ENCODE measurements around the gene ALLC.

The ALLC gene

GRCh38 chr2:3712831-3713503, 55.0 kb downstream of the ALLC start:
- H3K4me1 ChIP-seq (ENCODE audit: low read depth, poor library complexity, severe bottlenecking) = no peaks in the 10 kb centered on the region
- no peak overlapping the region for H3K4me3 ChIP-seq (IDR thresholded peaks at IDR 0.05; ENCODE audit: insufficient read depth, low read depth, low read length)
- no peak overlapping the region for H3K4me2 ChIP-seq
- no peak overlapping the region for H2AFZ ChIP-seq (ENCODE audit: low read depth)
- no peak overlapping the region for H3K27ac ChIP-seq
- H4K20me1 ChIP-seq (ENCODE audit: insufficient read depth) = no peaks in the 10 kb centered on the region
- no peaks in the 10 kb centered on the region for H3K27me3 ChIP-seq (ENCODE audit: insufficient read depth, low read depth)
- no peaks in the 10 kb centered on the region for H3K36me3 ChIP-seq (ENCODE audit: insufficient read depth)
- H3K79me2 ChIP-seq (ENCODE audit: insufficient read depth, low read depth) = no peaks in the 10 kb centered on the region
- no peak for TF ChIP-seq CTCF (conservative IDR thresholded peaks at IDR 0.05; ENCODE audit: low read depth, low read length)
- H3K9ac ChIP-seq = no peak overlapping the region

GRCh38 chr2:3718679-3719078, 60.7 kb downstream of the ALLC start:
- Histone ChIP-seq H3K79me2 (ENCODE audit: insufficient read depth, low read depth) (no peaks in the 10 kb centered on the region), H3K4me3 (IDR thresholded peaks at IDR 0.05; ENCODE audit: insufficient read depth, low read depth, low read length) (no peak overlapping the region), H3K36me3 (ENCODE audit: insufficient read depth) (no peaks in the 10 kb centered on the region), H3K4me1 (ENCODE audit: low read depth, poor library complexity, severe bottlenecking) (no peaks in the 10 kb centered on the region), H2AFZ (ENCODE audit: low read depth) (no peak overlapping the region), H3K27me3 (ENCODE audit: insufficient read depth, low read depth) (no peaks in the 10 kb centered on the region), H3K9ac (no peak overlapping the region), H4K20me1 (ENCODE audit: insufficient read depth) (no peaks in the 10 kb centered on the region), H3K4me2 (no peak overlapping the region), H3K27ac (no peak overlapping the region)
- TF ChIP-seq CTCF (conservative IDR thresholded peaks at IDR 0.05; ENCODE audit: low read depth, low read length) = no peak

- Histone ChIP-seq H3K27ac (no peak overlapping the region), H3K4me3 (IDR thresholded peaks at IDR 0.05; ENCODE audit: insufficient read depth, low read depth, low read length) (no peak overlapping the region), H3K9ac (no peak overlapping the region), H3K27me3 (ENCODE audit: insufficient read depth, low read depth) (no peaks in the 10 kb centered on the region), H3K4me1 (ENCODE audit: low read depth, poor library complexity, severe bottlenecking) (no peaks in the 10 kb centered on the region), H3K79me2 (ENCODE audit: insufficient read depth, low read depth) (no peaks in the 10 kb centered on the region), H4K20me1 (ENCODE audit: insufficient read depth) (no peaks in the 10 kb centered on the region), H2AFZ (ENCODE audit: low read depth) (no peak overlapping the region), H3K4me2 (no peak overlapping the region), H3K36me3 (ENCODE audit: insufficient read depth) (no peaks in the 10 kb centered on the region)
- TF ChIP-seq CTCF (conservative IDR thresholded peaks at IDR 0.05; ENCODE audit: low read depth, low read length) = no peak
Observed at GRCh38 chr2:3725002-3725401, 67.0 kb downstream of the ALLC start.

GRCh38 chr2:3725458-3726250, 67.7 kb downstream of the ALLC start:
- no peak for TF ChIP-seq CTCF (conservative IDR thresholded peaks at IDR 0.05; ENCODE audit: low read depth, low read length)
- Histone ChIP-seq H3K27ac (no peak overlapping the region), H3K9ac (no peak overlapping the region), H4K20me1 (ENCODE audit: insufficient read depth) (no peaks in the 10 kb centered on the region), H3K27me3 (ENCODE audit: insufficient read depth, low read depth) (no peaks in the 10 kb centered on the region), H3K79me2 (ENCODE audit: insufficient read depth, low read depth) (no peaks in the 10 kb centered on the region), H3K4me1 (ENCODE audit: low read depth, poor library complexity, severe bottlenecking) (no peaks in the 10 kb centered on the region), H2AFZ (ENCODE audit: low read depth) (no peak overlapping the region), H3K4me2 (no peak overlapping the region), H3K36me3 (ENCODE audit: insufficient read depth) (no peaks in the 10 kb centered on the region), H3K4me3 (IDR thresholded peaks at IDR 0.05; ENCODE audit: insufficient read depth, low read depth, low read length) (no peak overlapping the region)

Data from KMS-11 (cell line).